H9 (cell line): Measurements from ENCODE around the gene KNSTRN. TPM values are rescaled to one million over a fixed set of nuclear protein-coding genes. Genes with fewer than 3 reads are reported as not detected.
A peak's percentile ranks its signal among the peaks of the same experiment; 100 is the strongest.

Experiments used
- DNase-seq: peaks from one replicate; pipeline ENCODE4 v3.0.0-alpha.2; 2017
- H2AFZ ChIP-seq: one replicate; pipeline ENCODE4 v1.6.1; 2013; ENCODE audit warnings: mild to moderate bottlenecking, low read length, control low read depth, moderate library complexity
- H2AK5ac ChIP-seq: 2 replicates; pipeline ENCODE4 v1.6.1; 2013; ENCODE audit warnings: low read length, control low read depth, mixed read lengths; ENCODE audit not compliant: insufficient read length
- H2BK120ac ChIP-seq: one replicate; pipeline ENCODE4 v1.6.1; 2013; ENCODE audit warnings: low read depth, mild to moderate bottlenecking, low read length, control low read depth, inconsistent platforms; ENCODE audit not compliant: poor library complexity, severe bottlenecking
- H2BK12ac ChIP-seq: 2 replicates; pipeline ENCODE4 v1.6.1; 2013; ENCODE audit warnings: low read length, control low read depth, mixed read lengths, low read depth; ENCODE audit not compliant: insufficient read length
- H2BK15ac ChIP-seq: 2 replicates; pipeline ENCODE4 v1.6.1; 2013; ENCODE audit warnings: low read depth, low read length, control low read depth
- H2BK20ac ChIP-seq: one replicate; pipeline ENCODE4 v1.6.1; 2013; ENCODE audit warnings: low read depth, mild to moderate bottlenecking, low read length, control low read depth, inconsistent platforms; ENCODE audit not compliant: poor library complexity, severe bottlenecking
- H2BK5ac ChIP-seq: 2 replicates; pipeline ENCODE4 v1.6.1; 2013; ENCODE audit warnings: low read length, control low read depth, mixed read lengths; ENCODE audit not compliant: insufficient read length
- H3K14ac ChIP-seq: 2 replicates; pipeline ENCODE4 v1.6.1; 2013; ENCODE audit warnings: low read length, control low read depth; ENCODE audit not compliant: insufficient read depth
- H3K18ac ChIP-seq: 2 replicates; pipeline ENCODE4 v1.6.1; 2013; ENCODE audit warnings: low read depth, mild to moderate bottlenecking, mixed read lengths, low read length, control low read depth; ENCODE audit not compliant: insufficient read length
- H3K23ac ChIP-seq: 2 replicates; pipeline ENCODE4 v1.6.1; 2013; ENCODE audit warnings: low read length, control low read depth, mixed read lengths, low read depth; ENCODE audit not compliant: insufficient read length
- H3K23me2 ChIP-seq: 2 replicates; pipeline ENCODE4 v1.6.1; 2013; ENCODE audit warnings: low read depth, mild to moderate bottlenecking, mixed read lengths, low read length, control low read depth; ENCODE audit not compliant: insufficient read length, poor library complexity, severe bottlenecking
- H3K27ac ChIP-seq: 2 replicates; pipeline ENCODE4 v1.5.1; 2013; ENCODE audit warnings: low read length, control low read depth, mixed read lengths, low read depth; ENCODE audit not compliant: insufficient read length
- H3K27me3 ChIP-seq: 2 replicates; pipeline ENCODE4 v1.6.1; 2013; ENCODE audit warnings: low read length, control low read depth, inconsistent platforms; ENCODE audit not compliant: insufficient read depth
- H3K4ac ChIP-seq: 2 replicates; pipeline ENCODE4 v1.6.1; 2013; ENCODE audit warnings: low read depth, mild to moderate bottlenecking, control low read depth, inconsistent platforms, low read length, moderate library complexity
- H3K4me1 ChIP-seq: 2 replicates; pipeline ENCODE4 v1.6.1; 2013; ENCODE audit warnings: low read length, control low read depth, inconsistent platforms; ENCODE audit not compliant: insufficient read depth
- H3K4me2 ChIP-seq: 2 replicates; pipeline ENCODE4 v1.6.1; 2013; ENCODE audit warnings: low read length, control low read depth, mixed read lengths; ENCODE audit not compliant: insufficient read length, insufficient read depth
- H3K56ac ChIP-seq: 2 replicates; pipeline ENCODE4 v1.6.1; 2013; ENCODE audit warnings: low read depth, mild to moderate bottlenecking, mixed read lengths, low read length, control low read depth; ENCODE audit not compliant: insufficient read length
- H3K79me1 ChIP-seq: 2 replicates; pipeline ENCODE4 v1.6.1; 2013; ENCODE audit warnings: low read depth, mild to moderate bottlenecking, moderate library complexity, low read length, control low read depth, inconsistent platforms; ENCODE audit not compliant: insufficient read depth, poor library complexity, severe bottlenecking
- H3K79me2 ChIP-seq: 2 replicates; pipeline ENCODE4 v1.6.1; 2013; ENCODE audit warnings: low read length, control low read depth, inconsistent platforms; ENCODE audit not compliant: insufficient read depth
- H3K9ac ChIP-seq: 2 replicates; pipeline ENCODE4 v1.6.1; 2013; ENCODE audit warnings: low read length, control low read depth, mixed read lengths; ENCODE audit not compliant: insufficient read length; ENCODE audit errors: extremely low read depth
- H3K9me3 ChIP-seq: one replicate; pipeline ENCODE4 v1.6.1; 2013; ENCODE audit warnings: low read depth, low read length, inconsistent platforms; ENCODE audit not compliant: control insufficient read depth
- H3T11ph ChIP-seq: one replicate; pipeline ENCODE4 v1.6.1; 2013; ENCODE audit warnings: mild to moderate bottlenecking, low read length, control low read depth, inconsistent platforms
- H4K20me1 ChIP-seq: one replicate; pipeline ENCODE4 v1.6.1; 2013; ENCODE audit not compliant: control insufficient read depth, insufficient read length, insufficient read depth
- H4K5ac ChIP-seq: 2 replicates; pipeline ENCODE4 v1.6.1; 2013; ENCODE audit warnings: low read depth, mild to moderate bottlenecking, mixed read lengths, low read length, control low read depth; ENCODE audit not compliant: insufficient read length
- H4K8ac ChIP-seq: replicated peaks from 2 replicates; pipeline ENCODE4 v1.6.1; 2013; ENCODE audit warnings: low read length, control low read depth, mixed read lengths, low read depth; ENCODE audit not compliant: insufficient read length
- H4K91ac ChIP-seq: 2 replicates; pipeline ENCODE4 v1.6.1; 2013; ENCODE audit warnings: low read depth, mild to moderate bottlenecking, moderate library complexity, mixed read lengths, low read length, control low read depth; ENCODE audit not compliant: insufficient read length
- H3K27ac Mint-ChIP-seq, 3 experiments: 2 replicates in 2 of 3; 3 replicates in 1 of 3; pipeline ENCODE4 v1.8.0; 2020 to 2021; ENCODE audit warnings: mixed read lengths in 3 of 3, mild to moderate bottlenecking in 1 of 3, moderate library complexity in 1 of 3
- H3K27me3 Mint-ChIP-seq: 2 replicates; pipeline ENCODE4 v1.8.0; 2021; ENCODE audit warnings: low read depth, mild to moderate bottlenecking, moderate library complexity, mixed read lengths
- H3K36me3 Mint-ChIP-seq, 3 experiments: 2 replicates in 2 of 3; 3 replicates in 1 of 3; pipeline ENCODE4 v1.8.0; 2020 to 2021; ENCODE audit warnings: low read depth in 3 of 3, mixed read lengths in 3 of 3; ENCODE audit not compliant: insufficient read depth in 1 of 3
- H3K4me1 Mint-ChIP-seq, 2 experiments: 2 replicates each; pipeline ENCODE4 v1.8.0; 2020; ENCODE audit warnings: mixed read lengths in 2 of 2
- H3K4me3 Mint-ChIP-seq, 2 experiments: 2 replicates in 1 of 2; 3 replicates in 1 of 2; pipeline ENCODE4 v1.8.0; 2020 to 2021; ENCODE audit warnings: mild to moderate bottlenecking in 2 of 2, mixed read lengths in 2 of 2, moderate library complexity in 1 of 2
- H3K9me3 Mint-ChIP-seq, 2 experiments: 2 replicates in 1 of 2; 3 replicates in 1 of 2; pipeline ENCODE4 v1.8.0; 2020; ENCODE audit warnings: mild to moderate bottlenecking in 2 of 2, mixed read lengths in 2 of 2, moderate library complexity in 1 of 2
- WGBS: extraction: QIAGEN DNeasy Blood & Tissue Kit; methylation state at CpG from one replicate; pipeline ENCODE4 v1.1.7; 2013; ENCODE audit warnings: missing lambda C conversion rate, low lambda C conversion rate, mixed read lengths; ENCODE audit not compliant: insufficient read length; ENCODE audit errors: extremely low coverage; 5-methylcytosine and 5-hydroxymethylcytosine counted together
- total RNA-seq: library from RNA; stranded (reverse); gene quantifications from 2 replicates; pipeline ENCODE4 v1.2.1, GENCODE V29; 2021
- TF ChIP-seq, protein P1 (sequence below): fragments of 200-600 bp; sonication (generic); conservative IDR thresholded peaks from 3 replicates; pipeline ENCODE4 v1.8.0; 2021; ENCODE audit warnings: antibody characterized with exemption, mild to moderate bottlenecking

KNSTRN gene
- total RNA-seq, 1 experiment from 2014 or later = 53.9 TPM

DNA sequence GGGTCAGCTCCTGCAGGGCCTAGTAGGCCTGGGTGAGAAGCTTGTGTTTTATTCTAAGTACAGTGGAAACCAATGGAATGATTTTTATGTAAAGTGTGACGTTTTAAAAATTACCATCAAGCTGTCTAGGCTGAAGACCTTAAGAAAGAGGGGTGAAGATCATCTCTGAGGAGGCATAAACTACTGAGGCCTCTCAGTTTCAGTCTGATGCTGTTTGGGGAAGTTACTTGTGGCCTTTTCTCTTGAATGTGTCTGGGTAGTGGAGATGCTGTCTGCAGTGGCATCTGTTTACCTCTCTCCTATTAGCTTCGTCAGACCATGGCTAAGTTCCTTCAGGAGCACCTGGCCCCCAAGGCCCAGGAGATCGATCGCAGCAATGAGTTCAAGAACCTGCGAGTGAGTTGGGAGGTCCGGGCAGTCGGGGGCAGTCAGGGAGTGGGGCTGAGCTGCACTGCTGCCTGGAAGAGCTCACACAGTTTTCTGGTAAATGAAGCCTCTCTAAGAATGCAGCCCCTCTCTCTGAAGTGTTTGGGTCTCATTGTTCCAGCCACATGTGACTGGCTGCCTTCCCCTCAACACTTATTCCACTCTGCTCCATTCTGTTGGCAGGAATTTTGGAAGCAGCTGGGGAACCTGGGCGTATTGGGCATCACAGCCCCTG is 24.9 kb downstream of the KNSTRN start:
- peaks cover 6% of the 10 kb centered on the region for H3K23me2 ChIP-seq
- Mint-ChIP-seq H3K27ac (peak overlapping the region; percentile 30 to 63 (median 53); a peak in 3 of 7 replicates), H3K9me3 (no peaks in the 10 kb centered on the region), H3K4me1 (peaks cover 17 to 22% of the 10 kb centered on the region in 2 experiments), H3K36me3 (peaks cover 37 to 53% (median 47%) of the 10 kb centered on the region in 3 experiments; a peak in 6 of 7 replicates), H3K4me3 (peak overlapping the region; percentile 65 to 85), H3K27me3 (no peaks in the 10 kb centered on the region)
- H3K23ac ChIP-seq = no peak overlapping the region
- 0 out of 2 replicates have a peak overlapping the region, but pooled peaks have one; percentile 65 for H2BK15ac ChIP-seq
- H2BK20ac ChIP-seq = no peak overlapping the region
- no peaks in the 10 kb centered on the region for H3K9me3 ChIP-seq
- H2AFZ ChIP-seq = no peak overlapping the region
- no peak overlapping the region for H3K9ac ChIP-seq
- no peak overlapping the region for H2BK120ac ChIP-seq
- peaks cover 3% of the 10 kb centered on the region; the same call in 1 of the 2 replicates for H3K79me2 ChIP-seq
- no peak overlapping the region for H2AK5ac ChIP-seq
- H3K27ac ChIP-seq = no peak overlapping the region
- no peak overlapping the region for H3K4me2 ChIP-seq
- H4K8ac ChIP-seq = no peak overlapping the region
- no peak overlapping the region for H3K4ac ChIP-seq
- TF ChIP-seq, protein P1, sequence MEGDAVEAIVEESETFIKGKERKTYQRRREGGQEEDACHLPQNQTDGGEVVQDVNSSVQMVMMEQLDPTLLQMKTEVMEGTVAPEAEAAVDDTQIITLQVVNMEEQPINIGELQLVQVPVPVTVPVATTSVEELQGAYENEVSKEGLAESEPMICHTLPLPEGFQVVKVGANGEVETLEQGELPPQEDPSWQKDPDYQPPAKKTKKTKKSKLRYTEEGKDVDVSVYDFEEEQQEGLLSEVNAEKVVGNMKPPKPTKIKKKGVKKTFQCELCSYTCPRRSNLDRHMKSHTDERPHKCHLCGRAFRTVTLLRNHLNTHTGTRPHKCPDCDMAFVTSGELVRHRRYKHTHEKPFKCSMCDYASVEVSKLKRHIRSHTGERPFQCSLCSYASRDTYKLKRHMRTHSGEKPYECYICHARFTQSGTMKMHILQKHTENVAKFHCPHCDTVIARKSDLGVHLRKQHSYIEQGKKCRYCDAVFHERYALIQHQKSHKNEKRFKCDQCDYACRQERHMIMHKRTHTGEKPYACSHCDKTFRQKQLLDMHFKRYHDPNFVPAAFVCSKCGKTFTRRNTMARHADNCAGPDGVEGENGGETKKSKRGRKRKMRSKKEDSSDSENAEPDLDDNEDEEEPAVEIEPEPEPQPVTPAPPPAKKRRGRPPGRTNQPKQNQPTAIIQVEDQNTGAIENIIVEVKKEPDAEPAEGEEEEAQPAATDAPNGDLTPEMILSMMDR = no peak
- no peak overlapping the region for H3K56ac ChIP-seq
- no peaks in the 10 kb centered on the region for H3K27me3 ChIP-seq
- no peaks in the 10 kb centered on the region; the same call in 1 of the 2 replicates for H3K4me1 ChIP-seq
- no peak overlapping the region for H3T11ph ChIP-seq
- H2BK12ac ChIP-seq = no peak overlapping the region
- H3K18ac ChIP-seq = no peak overlapping the region
- H4K91ac ChIP-seq = no peak overlapping the region
- H4K20me1 ChIP-seq = no peaks in the 10 kb centered on the region
- no peak overlapping the region for H4K5ac ChIP-seq
- H3K14ac ChIP-seq = no peak overlapping the region
- no peak overlapping the region for H2BK5ac ChIP-seq
- no peak for DNase-seq
- H3K79me1 ChIP-seq = peaks cover 7% of the 10 kb centered on the region
- WGBS = no CpG with 5 or more reads among the region's 8 CpGs
